DMS 273 (cell line): ENCODE data around the gene NID1.
A peak's percentile ranks its signal among the peaks of the same experiment; 100 is the strongest.

Experiments used
- DNase-seq: peaks from one replicate; lab custom pipeline; 2025; ENCODE audit not compliant: unreplicated experiment; lab: John Stamatoyannopoulos, UW

The NID1 gene

GRCh38 chr1:236064674-236065508 is at the start of gene NID1:
TSS of gene NID1 (minus strand) at chr1:236065090. CDS start at chr1:236065079, 11 bp downstream.
- DNase-seq, result peak; percentile 87

- DNase-seq, result no peak
Measured at GRCh38 chr1:236114076-236114747, 49.3 kb upstream of the NID1 start.

- no peak for DNase-seq
Measured at GRCh38 chr1:236113324-236114032, 48.6 kb upstream of the NID1 start.

- DNase-seq, result no peak
Measured at GRCh38 chr1:236112332-236112627, 47.4 kb upstream of the NID1 start.

GRCh38 chr1:236111527-236112331 is 46.8 kb upstream of the NID1 start:
- no peak for DNase-seq

GRCh38 chr1:236110137-236110536 is 45.2 kb upstream of the NID1 start:
- no peak for DNase-seq

GRCh38 chr1:236108027-236108648 is 43.2 kb upstream of the NID1 start:
- DNase-seq, result no peak

- DNase-seq, result no peak
Measured at GRCh38 chr1:236107121-236107907, 42.4 kb upstream of the NID1 start.

- peak; percentile 80 for DNase-seq
Measured at GRCh38 chr1:236103646-236104218, 38.8 kb upstream of the NID1 start.

- DNase-seq, result no peak
Measured at GRCh38 chr1:236103059-236103458, 38.2 kb upstream of the NID1 start.

GRCh38 chr1:236102611-236103010 is 37.7 kb upstream of the NID1 start:
- DNase-seq, result no peak

- no peak for DNase-seq
Measured at GRCh38 chr1:236101233-236102200, 36.6 kb upstream of the NID1 start.

- DNase-seq, result no peak
Measured at GRCh38 chr1:236100799-236101198, 35.9 kb upstream of the NID1 start.

GRCh38 chr1:236099355-236099974 is 34.6 kb upstream of the NID1 start:
- DNase-seq, result peak; percentile 74

- no peak for DNase-seq
Measured at GRCh38 chr1:236098267-236098666, 33.4 kb upstream of the NID1 start.

GRCh38 chr1:236096660-236097482 is 32.0 kb upstream of the NID1 start:
- peak; percentile 82 for DNase-seq
